IPS-NIHi7 (cell line): Measurements from ENCODE around the gene MOB1A.
"Not testable (repeated sequence)": the region's sequence is repeated elsewhere in the genome, so short reads cannot be mapped to it uniquely, and the experiment has no call there.

ENCODE experiments used
- DNase-seq: peaks from one replicate; pipeline ENCODE4 v3.0.0; 2012; ENCODE audit warnings: mixed read lengths; ENCODE audit errors: extremely low spot score

Gene MOB1A

GRCh38 chr2:74198461-74199274 lies 20.0 kb upstream of the MOB1A start, which contains the start of gene MTHFD2:
MTHFD2 (plus strand) TSS chr2:74198615; CDS start chr2:74198642, 27 bp downstream.
- peak; percentile 90 for DNase-seq

DNA sequence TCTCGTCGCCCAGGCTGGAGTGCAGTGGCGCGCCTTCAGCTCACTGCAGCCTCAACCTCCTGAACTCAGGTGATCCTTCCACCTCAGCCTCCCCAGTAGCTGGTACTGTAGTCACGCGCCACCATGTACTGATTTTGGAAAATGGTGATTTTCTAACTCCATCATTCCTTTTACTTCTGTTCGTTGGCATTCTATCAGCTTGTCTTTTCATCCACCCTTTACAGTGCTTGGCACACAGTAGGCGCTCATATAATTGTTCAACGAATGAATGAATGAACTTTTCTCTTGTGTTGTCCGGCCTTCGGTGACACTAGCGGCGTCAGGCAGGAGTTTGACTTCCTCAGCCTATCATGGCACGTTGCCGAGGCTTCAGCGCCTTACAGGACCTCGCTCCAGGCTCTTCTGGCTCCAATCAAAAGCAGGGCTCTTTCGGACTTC lies 19.4 kb upstream of the MOB1A start:
- peak; percentile 98 for DNase-seq

- DNase-seq = no peak
Measured at GRCh38 chr2:74197049-74197448, 18.4 kb upstream of the MOB1A start.

GRCh38 chr2:74194799-74195198 lies 16.1 kb upstream of the MOB1A start:
- no peak for DNase-seq

DNA sequence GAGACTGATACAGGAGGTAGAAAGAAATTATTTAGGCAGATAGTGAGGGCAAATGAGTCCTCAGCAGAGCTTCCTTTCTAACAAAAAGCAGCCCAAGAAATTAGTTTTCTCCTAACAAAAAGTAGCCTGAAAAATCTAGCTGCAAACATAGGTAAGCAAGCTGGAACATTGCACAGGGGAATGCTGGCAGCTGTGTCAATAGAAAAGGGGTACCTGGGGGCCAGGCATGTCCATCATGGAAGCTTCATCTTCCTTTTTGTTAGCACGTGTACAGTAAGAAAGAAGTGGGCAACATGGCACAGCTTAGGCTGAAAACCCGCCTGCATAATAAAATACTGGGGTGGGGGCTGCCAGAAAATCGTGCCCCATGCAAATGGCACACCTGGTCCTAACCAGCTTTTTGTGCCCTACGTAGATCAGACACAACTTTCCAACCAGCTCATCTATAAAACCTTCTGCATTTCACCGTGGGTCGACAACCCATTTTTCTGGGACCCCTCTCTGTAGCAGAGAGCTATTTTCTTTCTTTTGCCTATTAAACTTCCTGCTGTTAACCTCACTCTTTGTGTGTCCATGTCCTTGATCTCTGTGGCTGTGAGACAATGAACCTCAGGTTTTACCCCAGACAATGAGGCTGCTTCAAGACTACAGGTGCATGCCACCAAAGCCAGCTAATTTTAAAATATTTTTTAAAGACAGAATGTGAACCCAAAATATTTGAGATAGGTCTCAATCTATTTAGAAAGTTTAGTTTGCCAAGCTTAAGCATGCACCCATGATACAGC lies 13.1 kb upstream of the MOB1A start:
- no peak for DNase-seq

DNA sequence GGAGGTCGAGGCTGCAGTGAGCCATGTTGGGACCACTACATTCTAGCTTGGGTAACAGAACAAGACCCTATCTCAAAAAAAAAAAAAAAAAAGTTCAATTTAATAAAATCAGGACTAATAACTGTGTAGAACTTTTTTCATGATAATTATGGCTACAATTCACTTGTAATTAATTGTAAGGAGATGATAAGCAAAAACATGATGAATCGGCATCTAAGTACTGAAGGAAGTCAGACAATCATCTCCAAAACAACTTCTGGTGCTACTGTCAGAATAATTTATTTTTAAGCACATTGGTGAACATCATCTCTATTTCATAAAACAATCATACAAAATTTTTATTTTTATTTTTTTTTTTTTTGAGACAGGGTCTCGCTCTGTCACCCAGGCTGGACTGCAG lies 10.0 kb upstream of the MOB1A start:
- no peak for DNase-seq

GRCh38 chr2:74188018-74188601 lies 9.4 kb upstream of the MOB1A start:
- no peak for DNase-seq

- not testable (repeated sequence) for DNase-seq
Measured at GRCh38 chr2:74186706-74187105, 8.0 kb upstream of the MOB1A start.

- no peak for DNase-seq
Measured at GRCh38 chr2:74186038-74186437, 7.4 kb upstream of the MOB1A start.

DNA sequence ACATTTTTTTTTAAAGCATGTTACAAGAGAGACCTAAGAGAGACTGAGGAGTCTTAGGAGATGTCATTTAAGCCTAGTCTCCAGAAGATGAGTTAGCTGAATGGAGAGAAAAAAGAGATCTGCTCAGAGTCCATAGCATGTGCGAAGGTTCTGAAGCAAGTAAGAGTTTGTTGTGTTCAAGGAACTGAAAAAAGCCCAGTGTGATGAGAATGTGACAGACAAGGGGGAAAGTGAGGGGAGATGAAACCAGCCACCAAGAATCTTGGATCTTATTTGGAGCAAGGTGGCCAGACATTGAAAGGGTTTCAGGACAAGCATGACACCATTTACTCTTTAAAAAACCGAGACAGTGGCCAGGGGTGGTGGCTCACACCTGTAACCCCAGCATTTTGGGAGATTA lies 5.2 kb upstream of the MOB1A start:
- no peak for DNase-seq

DNA sequence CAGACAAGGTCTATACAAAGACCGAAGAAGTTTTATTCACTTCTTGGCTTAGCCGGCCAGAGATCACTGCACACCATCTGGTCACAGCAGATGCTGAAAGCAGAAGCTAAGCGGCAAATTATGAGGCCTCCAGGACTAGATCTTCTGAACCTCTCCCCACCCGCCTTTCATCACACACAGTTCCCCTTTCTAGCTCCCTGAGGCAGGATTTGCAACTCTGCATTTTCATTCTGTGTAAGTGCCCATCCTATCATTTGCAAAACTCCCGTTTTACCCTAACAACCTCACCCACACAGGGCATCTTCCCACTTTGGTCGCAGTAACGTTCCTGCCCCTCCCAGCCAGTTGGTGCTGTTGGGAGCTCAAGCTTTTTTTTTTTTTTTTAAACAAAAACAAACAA lies 3.1 kb upstream of the MOB1A start:
- DNase-seq = no peak

- no peak for DNase-seq
Measured at GRCh38 chr2:74179063-74179865, 585 bp upstream of the MOB1A start.

DNA sequence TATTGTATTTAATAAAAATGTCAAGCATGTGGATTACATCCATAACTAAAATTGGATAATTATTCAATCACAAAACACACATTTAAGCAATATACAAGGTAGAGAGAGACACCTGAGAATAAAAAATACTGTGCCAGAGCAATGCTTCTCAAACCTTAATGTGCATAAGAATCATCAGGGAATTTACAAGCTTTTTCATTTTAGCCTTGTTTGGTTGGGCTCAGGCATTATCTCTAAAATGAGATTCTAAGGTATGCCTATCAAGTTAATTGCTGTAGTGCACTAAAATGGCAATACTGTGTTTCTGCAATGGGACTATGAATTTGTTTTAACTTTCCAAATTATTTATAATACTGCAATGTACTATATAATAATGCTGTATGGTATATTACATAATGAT lies 983 bp downstream of the MOB1A start:
- no peak for DNase-seq

DNA sequence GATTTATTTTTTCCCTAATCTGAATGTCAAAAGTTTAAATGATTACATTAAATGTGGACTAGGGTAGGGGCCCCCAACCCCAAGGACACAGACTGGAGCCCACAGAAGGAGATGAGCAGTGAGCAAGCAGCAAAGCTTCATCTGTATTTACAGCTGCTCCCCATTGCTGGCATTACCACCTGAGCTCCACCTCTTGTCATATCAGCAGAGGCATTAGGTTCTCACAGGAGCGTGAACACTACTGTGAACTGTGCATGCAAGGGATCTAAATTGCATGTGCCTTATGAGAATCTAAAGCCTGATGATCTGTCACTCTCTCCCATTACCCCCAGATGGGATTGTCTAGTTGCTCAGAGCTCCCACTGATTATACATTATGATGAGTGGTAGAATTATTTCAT lies 3.8 kb downstream of the MOB1A start:
- no peak for DNase-seq

- DNase-seq = no peak
Measured at GRCh38 chr2:74168739-74169138, 9.9 kb downstream of the MOB1A start.

- DNase-seq = no peak
Measured at GRCh38 chr2:74164761-74165160, 13.9 kb downstream of the MOB1A start.

GRCh38 chr2:74162951-74163350 lies 15.7 kb downstream of the MOB1A start:
- no peak for DNase-seq

DNA sequence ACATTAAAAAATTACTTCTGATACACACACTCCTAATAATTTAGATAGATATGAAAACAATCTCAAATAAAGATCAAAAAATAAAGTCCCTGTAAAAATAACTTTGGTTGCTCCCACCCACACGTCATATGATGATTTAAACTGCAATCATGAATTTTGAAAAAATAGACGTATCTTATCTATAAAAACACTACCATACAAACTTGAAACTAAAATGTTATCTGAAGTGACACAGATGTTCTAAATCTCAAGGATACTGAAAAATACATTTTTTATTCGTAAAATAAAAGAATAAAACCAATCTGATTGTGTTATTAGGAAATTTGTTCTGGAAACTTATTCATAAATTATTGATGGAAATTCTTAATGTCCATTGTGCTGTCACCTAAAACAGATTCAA lies 22.8 kb downstream of the MOB1A start:
- no peak for DNase-seq

GRCh38 chr2:74152954-74153353 lies 25.7 kb downstream of the MOB1A start:
- no peak for DNase-seq

DNA sequence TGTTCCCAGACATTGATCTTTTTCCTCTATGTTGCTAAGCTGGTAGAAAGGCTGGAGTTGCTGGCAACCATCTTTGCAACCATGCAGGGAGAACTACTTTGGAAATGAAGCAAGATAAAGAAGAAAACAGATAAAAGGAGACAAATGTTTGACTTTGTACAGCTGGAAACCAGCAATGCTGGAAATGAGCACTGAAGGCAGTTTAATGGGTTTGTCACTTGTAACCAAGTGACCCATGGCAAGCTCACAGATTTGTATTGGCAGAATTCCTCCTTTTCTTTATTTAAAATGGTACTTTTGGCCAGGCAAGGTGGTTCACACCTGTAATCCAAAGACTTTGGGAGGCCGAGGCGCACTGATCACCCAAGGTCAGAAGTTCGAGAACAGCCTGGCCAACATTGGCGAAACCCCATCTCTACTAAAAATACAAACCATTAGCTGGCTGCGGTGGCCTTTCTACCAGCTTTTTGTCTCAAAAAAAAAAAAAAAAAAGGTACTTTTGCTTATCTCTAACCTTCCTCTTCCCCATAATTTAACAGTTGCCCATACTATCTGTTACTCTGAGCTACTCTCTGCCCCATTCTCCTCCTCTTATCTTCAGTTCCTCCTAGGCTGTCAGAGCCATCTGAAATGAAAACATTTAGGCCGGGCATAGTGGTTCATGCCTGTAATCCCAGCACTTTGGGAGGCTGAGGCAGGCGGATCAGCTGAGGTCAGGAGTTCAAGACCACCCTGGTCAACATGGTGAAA lies 28.9 kb downstream of the MOB1A start:
- no peak for DNase-seq

DNA sequence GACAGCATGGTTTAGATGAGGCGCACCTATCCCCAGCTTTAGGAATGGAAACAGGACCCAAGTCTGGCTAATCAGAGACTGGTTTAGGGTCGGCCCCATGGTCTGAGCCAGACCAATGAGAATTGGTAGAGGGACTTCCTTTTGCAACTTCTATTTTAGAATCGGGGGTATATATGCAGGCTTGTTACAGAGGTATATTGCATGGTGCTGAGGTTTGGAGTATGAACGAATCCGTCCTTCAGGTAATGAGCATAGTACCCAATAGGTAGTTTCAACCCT lies 29.5 kb downstream of the MOB1A start:
- no peak for DNase-seq
